GM23338 (cell line): Measurements from ENCODE around the gene BPIFB1. TPM values are rescaled to one million over a fixed set of nuclear protein-coding genes. Genes with fewer than 3 reads are reported as not detected.

Experiments used
- ATAC-seq: fragments of 200-7000 bp; cut with Tn5 transposase; 3 replicates; pipeline ENCODE4 v1.9.1; 2020
- DNase-seq: peaks from one replicate; pipeline ENCODE4 v3.0.0-alpha.2; 2015; ENCODE audit warnings: low spot score
- H2AFZ ChIP-seq: fragments of 200-600 bp; sonication (generic); 2 replicates; pipeline ENCODE4 v1.8.0; 2016; ENCODE audit warnings: antibody characterized with exemption, mild to moderate bottlenecking, moderate library complexity
- H3F3A ChIP-seq: fragments of 200-600 bp; sonication (generic); replicated peaks from 2 replicates; pipeline ENCODE4 v1.8.0; 2017; ENCODE audit warnings: antibody characterized with exemption, mixed run types, low read depth
- H3K27ac ChIP-seq: fragments of 200-600 bp; sonication (generic); 2 replicates; pipeline ENCODE4 v1.6.1; 2016; ENCODE audit warnings: low read depth
- H3K27me3 ChIP-seq: fragments of 200-600 bp; sonication (generic); 2 replicates; pipeline ENCODE4 v1.8.0; 2016; ENCODE audit warnings: mild to moderate bottlenecking, mixed run types, moderate library complexity; ENCODE audit not compliant: insufficient read depth
- H3K36me3 ChIP-seq: fragments of 200-600 bp; sonication (generic); 2 replicates; pipeline ENCODE4 v1.8.0; 2016; ENCODE audit warnings: mild to moderate bottlenecking; ENCODE audit not compliant: insufficient read depth
- H3K4me1 ChIP-seq: fragments of 200-600 bp; sonication (generic); 2 replicates; pipeline ENCODE4 v1.8.0; 2016; ENCODE audit warnings: mild to moderate bottlenecking, moderate library complexity; ENCODE audit not compliant: insufficient read depth
- H3K4me2 ChIP-seq: fragments of 200-600 bp; sonication (generic); 2 replicates; pipeline ENCODE4 v1.7.1; 2017; ENCODE audit warnings: mixed run types
- H3K4me3 ChIP-seq: fragments of 200-600 bp; sonication (generic); 2 replicates; pipeline ENCODE4 v1.6.1; 2016; ENCODE audit warnings: mixed run types
- H3K79me2 ChIP-seq: fragments of 200-600 bp; sonication (generic); replicated peaks from 2 replicates; pipeline ENCODE4 v1.8.0; 2017; ENCODE audit warnings: mild to moderate bottlenecking; ENCODE audit not compliant: insufficient read depth
- H3K9me2 ChIP-seq: fragments of 200-600 bp; sonication (generic); 2 replicates; pipeline ENCODE4 v1.8.0; 2017; ENCODE audit not compliant: insufficient read depth
- H4K20me1 ChIP-seq: fragments of 200-600 bp; sonication (generic); replicated peaks from 2 replicates; pipeline ENCODE4 v1.8.0; 2017; ENCODE audit warnings: mild to moderate bottlenecking; ENCODE audit not compliant: insufficient read depth
- H3K27ac Mint-ChIP-seq: 2 replicates; pipeline ENCODE4 v1.8.0; 2020; ENCODE audit warnings: inconsistent platforms, mild to moderate bottlenecking, moderate library complexity, mixed read lengths
- H3K27me3 Mint-ChIP-seq: 3 replicates; pipeline ENCODE4 v1.8.0; 2022; ENCODE audit warnings: low read depth, mild to moderate bottlenecking, moderate library complexity, mixed read lengths, inconsistent platforms; ENCODE audit not compliant: insufficient read depth, poor library complexity
- H3K36me3 Mint-ChIP-seq: 3 replicates; pipeline ENCODE4 v1.8.0; 2021; ENCODE audit warnings: low read depth, mild to moderate bottlenecking, inconsistent platforms, moderate library complexity, mixed read lengths
- H3K4me1 Mint-ChIP-seq: 3 replicates; pipeline ENCODE4 v1.8.0; 2020; ENCODE audit warnings: mild to moderate bottlenecking, inconsistent platforms, mixed read lengths
- H3K4me3 Mint-ChIP-seq: 3 replicates; pipeline ENCODE4 v1.8.0; 2021; ENCODE audit warnings: moderate library complexity, mild to moderate bottlenecking, inconsistent platforms, mixed read lengths
- H3K9me3 Mint-ChIP-seq: 3 replicates; pipeline ENCODE4 v1.8.0; 2020; ENCODE audit warnings: moderate library complexity, mild to moderate bottlenecking, inconsistent platforms, mixed read lengths
- CREB1 ChIP-seq: fragments of 250-450 bp; sonication (Bioruptor Pico); IDR thresholded peaks from 2 replicates; pipeline ENCODE4 v1.5.0; 2020; ENCODE audit warnings: low read depth, mild to moderate bottlenecking, moderate library complexity
- CTCF ChIP-seq, 2 experiments: fragments of 200-600 bp in 1 of 2; sonication (generic) in 1 of 2; conservative IDR thresholded peaks; 2 replicates each; pipeline versions ENCODE4 v1.5.1 to v1.6.1; 2016 to 2017; ENCODE audit warnings: antibody characterized with exemption in 2 of 2, low read depth in 2 of 2, mild to moderate bottlenecking in 2 of 2, moderate library complexity in 1 of 2
- EZH2phosphoT487 ChIP-seq: fragments of 200-600 bp; sonication (generic); IDR thresholded peaks from one replicate; pipeline ENCODE4 v1.8.1; 2018; ENCODE audit warnings: antibody characterized with exemption; ENCODE audit not compliant: unreplicated experiment
- JUNB ChIP-seq: IDR thresholded peaks from one replicate; pipeline ENCODE4 v1.6.1; 2016; ENCODE audit warnings: antibody characterized with exemption; ENCODE audit not compliant: unreplicated experiment
- NANOG ChIP-seq: IDR thresholded peaks from 2 replicates; pipeline ENCODE4 v1.6.1; 2016; ENCODE audit warnings: antibody characterized with exemption, borderline replicate concordance
- POLR2AphosphoS5 ChIP-seq: IDR thresholded peaks from 2 replicates; pipeline ENCODE4 v1.6.1; 2016; ENCODE audit warnings: antibody characterized with exemption, low read depth
- STAT1 ChIP-seq: IDR thresholded peaks from one replicate; pipeline ENCODE4 v1.6.1; 2016; ENCODE audit warnings: antibody characterized with exemption; ENCODE audit not compliant: unreplicated experiment
- ZNF114 ChIP-seq: fragments of 250-450 bp; sonication (Bioruptor Pico); IDR thresholded peaks from 2 replicates; pipeline ENCODE4 v1.5.0; 2020; ENCODE audit warnings: mild to moderate bottlenecking, moderate library complexity
- ZNF462 ChIP-seq: fragments of 250-450 bp; sonication (Bioruptor Pico); IDR thresholded peaks from 2 replicates; pipeline ENCODE4 v1.5.0; 2020; ENCODE audit warnings: mild to moderate bottlenecking, moderate library complexity
- polyA plus RNA-seq: library from polyadenylated mRNA; unstranded; fragments of >200 nt; fragmentation: Nextera tagmentation; extraction: Ambion mirVana; gene quantifications from 2 replicates; pipeline ENCODE4 v1.2.1, GENCODE V29; 2016
- total RNA-seq: library from RNA; depleted of rRNA; stranded (reverse); fragments of >200 nt; shearing (Covaris generic); gene quantifications from 2 replicates; pipeline ENCODE4 v1.2.3, GENCODE V29; 2014

Gene BPIFB1
- total and polyA plus RNA-seq, 2 experiments from 2014 or later, result not detected

GRCh38 chr20:33332905-33333456 lies 50.0 kb downstream of the BPIFB1 start:
- peaks cover 7% of the 10 kb centered on the region for H3K9me2 ChIP-seq
- no peaks in the 10 kb centered on the region for H4K20me1 ChIP-seq
- no peak overlapping the region for H3K4me3 ChIP-seq
- no peak for ATAC-seq
- H3K36me3 Mint-ChIP-seq, result no peaks in the 10 kb centered on the region
- no peaks in the 10 kb centered on the region for H3K27me3 ChIP-seq
- no peaks in the 10 kb centered on the region; the same call in 1 of the 3 replicates for H3K9me3 Mint-ChIP-seq
- peaks cover 19% of the 10 kb centered on the region for H3K27me3 Mint-ChIP-seq
- H3K79me2 ChIP-seq, result no peaks in the 10 kb centered on the region
- DNase-seq, result no peak
- H3K4me1 ChIP-seq, result no peaks in the 10 kb centered on the region
- H3K4me3 Mint-ChIP-seq, result no peak overlapping the region
- no peak overlapping the region for H3K4me2 ChIP-seq
- H3K4me1 Mint-ChIP-seq, result peaks cover 2% of the 10 kb centered on the region; the same call in 1 of the 3 replicates
- no peaks in the 10 kb centered on the region for H3K36me3 ChIP-seq
- H3K27ac Mint-ChIP-seq, result no peak overlapping the region
- no peak overlapping the region for H3K27ac ChIP-seq
- H2AFZ ChIP-seq, result no peak overlapping the region
- no peak for TF ChIP-seq EZH2phosphoT487
- no peak for TF ChIP-seq JUNB
- TF ChIP-seq POLR2AphosphoS5, result no peak
- TF ChIP-seq CTCF (conservative IDR thresholded peaks at IDR 0.05; ENCODE audit: low read depth in 2 of 2), result no peak
- TF ChIP-seq ZNF462, result no peak
- TF ChIP-seq CREB1 (CRISPR knock-in tag), result no peak
- no peak for TF ChIP-seq ZNF114 (CRISPR knock-in tag)
- TF ChIP-seq NANOG, result no peak
- no peak for TF ChIP-seq STAT1
- no peaks in the 10 kb centered on the region for H3F3A ChIP-seq
